Mucosa of descending colon (tissue), 3 donors: ENCODE data around the gene DAPL1. TPM values are rescaled to one million over a fixed set of nuclear protein-coding genes. Genes with fewer than 3 reads are reported as not detected.

Experiments used
- ATAC-seq: fragments of 200-7000 bp; cut with Tn5 transposase; one replicate; pipeline ENCODE4 v1.9.1; 2020; ENCODE audit warnings: mild to moderate bottlenecking, moderate library complexity
- DNase-seq, 3 donors: peaks; one replicate each; pipeline ENCODE4 v3.0.0-alpha.2; 2020
- H3K36me3 ChIP-seq: fragments of 200-600 bp; one replicate; pipeline ENCODE4 v1.8.0; 2021; ENCODE audit warnings: low read depth, mild to moderate bottlenecking
- H3K4me1 ChIP-seq: fragments of 200-600 bp; one replicate; pipeline ENCODE4 v1.8.0; 2021; ENCODE audit warnings: low read depth, mild to moderate bottlenecking
- H3K4me3 ChIP-seq: fragments of 200-600 bp; one replicate; pipeline ENCODE4 v1.8.0; 2021; ENCODE audit warnings: mild to moderate bottlenecking
- H3K9me3 ChIP-seq: fragments of 200-600 bp; one replicate; pipeline ENCODE4 v1.8.0; 2021; ENCODE audit warnings: mild to moderate bottlenecking
- CTCF ChIP-seq: fragments of 200-600 bp; IDR thresholded peaks from one replicate; pipeline ENCODE4 v1.8.0; 2022; ENCODE audit warnings: antibody characterized with exemption, mild to moderate bottlenecking
- intact Hi-C, 2 donors: fragments of 100-400 bp; cut with DNase I in 1 of 2; cut with micrococcal nuclease in 1 of 2; formaldehyde crosslinking; loops; one replicate each; pipeline versions ENCODE4 v1.11.0 to v1.11.1; 2022; cut with DNase I, micrococcal nuclease
- total RNA-seq, 3 donors: library from RNA; stranded (reverse); fragmentation: NEBNext Ultra II Directional in 2 of 3; extraction: Animal tissue kit (Norgen Biotek cat#: 25700) in 2 of 3; gene quantifications; one replicate each; pipeline versions ENCODE4 v1.2.1 to v1.2.4, GENCODE V29; 2021 to 2023
- donor health status: DM: no; HTN: no; CAD: no; lungs with moderate emphysema.
- donor health status: DM: no; HTN: no; CAD: no.
- donor health status: DM: no; HTN: yes; CAD: no.

DAPL1 gene
- total RNA-seq, 3 donors from 2014 or later: 1.2 TPM; not detected in 2

- TF ChIP-seq CTCF: no peak
- no peak for DNase-seq
- intact Hi-C loops: no loop called here
Measured at GRCh38 chr2:158815658-158816057, 20.5 kb downstream of the DAPL1 start.

GRCh38 chr2:158817588-158817987, 22.5 kb downstream of the DAPL1 start:
- no peak for ATAC-seq
- no peaks in the 10 kb centered on the region for H3K9me3 ChIP-seq

More at GRCh38 chr2:158815658-158816057, 20.5 kb downstream of the DAPL1 start:
- ATAC-seq: no peak
- Histone ChIP-seq H3K4me3 (no peak overlapping the region), H3K36me3 (no peaks in the 10 kb centered on the region), H3K9me3 (no peaks in the 10 kb centered on the region), H3K4me1 (no peaks in the 10 kb centered on the region)

GRCh38 chr2:158818511-158818910, 23.4 kb downstream of the DAPL1 start:
- no peak for ATAC-seq
- Histone ChIP-seq H3K9me3 (no peaks in the 10 kb centered on the region), H3K4me1 (no peaks in the 10 kb centered on the region), H3K4me3 (no peak overlapping the region), H3K36me3 (no peaks in the 10 kb centered on the region)
- TF ChIP-seq CTCF: no peak
- intact Hi-C loops: no loop called here
- no peak for DNase-seq

More at GRCh38 chr2:158817588-158817987, 22.5 kb downstream of the DAPL1 start:
- DNase-seq: no peak
- no peak for TF ChIP-seq CTCF
- intact Hi-C loops: no loop called here
- no peaks in the 10 kb centered on the region for H3K4me1 ChIP-seq
- no peak overlapping the region for H3K4me3 ChIP-seq
- no peaks in the 10 kb centered on the region for H3K36me3 ChIP-seq

- Histone ChIP-seq H3K4me3 (no peak overlapping the region), H3K9me3 (no peaks in the 10 kb centered on the region), H3K36me3 (no peaks in the 10 kb centered on the region), H3K4me1 (no peaks in the 10 kb centered on the region)
- intact Hi-C loops: no loop called here
- TF ChIP-seq CTCF: no peak
- ATAC-seq (no peak), DNase-seq (no peak)
Measured at GRCh38 chr2:158822193-158822592, 27.1 kb downstream of the DAPL1 start.

- Histone ChIP-seq H3K4me1 (no peaks in the 10 kb centered on the region), H3K9me3 (no peaks in the 10 kb centered on the region), H3K36me3 (no peaks in the 10 kb centered on the region), H3K4me3 (no peak overlapping the region)
- ATAC-seq (no peak), DNase-seq (no peak)
- intact Hi-C loops: no loop called here
- no peak for TF ChIP-seq CTCF
Measured at GRCh38 chr2:158823486-158824237, 28.5 kb downstream of the DAPL1 start.

GRCh38 chr2:158825021-158825420, 29.9 kb downstream of the DAPL1 start:
- ATAC-seq (no peak), DNase-seq (no peak)
- Histone ChIP-seq H3K9me3 (no peaks in the 10 kb centered on the region), H3K36me3 (no peaks in the 10 kb centered on the region), H3K4me3 (no peak overlapping the region), H3K4me1 (no peaks in the 10 kb centered on the region)
- intact Hi-C loops: no loop called here
- no peak for TF ChIP-seq CTCF
